WI38 (cell line): Measurements from ENCODE around the gene RUSF1.

Experiments
- H3K4me3 ChIP-seq: 2 replicates; pipeline ENCODE4 v1.5.1; 2011; ENCODE audit warnings: low read depth, mild to moderate bottlenecking, control low read depth, low read length
- TF ChIP-seq, protein P1 (sequence below): IDR thresholded peaks from 2 replicates; pipeline ENCODE4 v1.5.1; 2012; ENCODE audit warnings: low read depth, mild to moderate bottlenecking, control low read depth, low read length

The RUSF1 gene

DNA sequence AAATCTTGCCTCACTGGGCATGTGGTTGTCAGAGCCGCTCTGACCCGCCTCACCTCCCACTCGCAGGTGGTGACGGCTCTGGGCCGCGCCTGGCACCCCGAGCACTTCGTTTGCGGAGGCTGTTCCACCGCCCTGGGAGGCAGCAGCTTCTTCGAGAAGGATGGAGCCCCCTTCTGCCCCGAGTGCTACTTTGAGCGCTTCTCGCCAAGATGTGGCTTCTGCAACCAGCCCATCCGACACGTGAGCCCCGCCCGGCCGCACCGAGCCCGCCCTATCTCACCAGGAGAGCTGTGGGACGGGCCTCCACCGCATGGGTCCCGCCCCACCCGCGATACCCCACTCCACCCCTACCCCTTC lies 32.3 kb downstream of the RUSF1 start:
- TF ChIP-seq, protein P1, sequence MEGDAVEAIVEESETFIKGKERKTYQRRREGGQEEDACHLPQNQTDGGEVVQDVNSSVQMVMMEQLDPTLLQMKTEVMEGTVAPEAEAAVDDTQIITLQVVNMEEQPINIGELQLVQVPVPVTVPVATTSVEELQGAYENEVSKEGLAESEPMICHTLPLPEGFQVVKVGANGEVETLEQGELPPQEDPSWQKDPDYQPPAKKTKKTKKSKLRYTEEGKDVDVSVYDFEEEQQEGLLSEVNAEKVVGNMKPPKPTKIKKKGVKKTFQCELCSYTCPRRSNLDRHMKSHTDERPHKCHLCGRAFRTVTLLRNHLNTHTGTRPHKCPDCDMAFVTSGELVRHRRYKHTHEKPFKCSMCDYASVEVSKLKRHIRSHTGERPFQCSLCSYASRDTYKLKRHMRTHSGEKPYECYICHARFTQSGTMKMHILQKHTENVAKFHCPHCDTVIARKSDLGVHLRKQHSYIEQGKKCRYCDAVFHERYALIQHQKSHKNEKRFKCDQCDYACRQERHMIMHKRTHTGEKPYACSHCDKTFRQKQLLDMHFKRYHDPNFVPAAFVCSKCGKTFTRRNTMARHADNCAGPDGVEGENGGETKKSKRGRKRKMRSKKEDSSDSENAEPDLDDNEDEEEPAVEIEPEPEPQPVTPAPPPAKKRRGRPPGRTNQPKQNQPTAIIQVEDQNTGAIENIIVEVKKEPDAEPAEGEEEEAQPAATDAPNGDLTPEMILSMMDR, result no peak
- no peak overlapping the region for H3K4me3 ChIP-seq

DNA sequence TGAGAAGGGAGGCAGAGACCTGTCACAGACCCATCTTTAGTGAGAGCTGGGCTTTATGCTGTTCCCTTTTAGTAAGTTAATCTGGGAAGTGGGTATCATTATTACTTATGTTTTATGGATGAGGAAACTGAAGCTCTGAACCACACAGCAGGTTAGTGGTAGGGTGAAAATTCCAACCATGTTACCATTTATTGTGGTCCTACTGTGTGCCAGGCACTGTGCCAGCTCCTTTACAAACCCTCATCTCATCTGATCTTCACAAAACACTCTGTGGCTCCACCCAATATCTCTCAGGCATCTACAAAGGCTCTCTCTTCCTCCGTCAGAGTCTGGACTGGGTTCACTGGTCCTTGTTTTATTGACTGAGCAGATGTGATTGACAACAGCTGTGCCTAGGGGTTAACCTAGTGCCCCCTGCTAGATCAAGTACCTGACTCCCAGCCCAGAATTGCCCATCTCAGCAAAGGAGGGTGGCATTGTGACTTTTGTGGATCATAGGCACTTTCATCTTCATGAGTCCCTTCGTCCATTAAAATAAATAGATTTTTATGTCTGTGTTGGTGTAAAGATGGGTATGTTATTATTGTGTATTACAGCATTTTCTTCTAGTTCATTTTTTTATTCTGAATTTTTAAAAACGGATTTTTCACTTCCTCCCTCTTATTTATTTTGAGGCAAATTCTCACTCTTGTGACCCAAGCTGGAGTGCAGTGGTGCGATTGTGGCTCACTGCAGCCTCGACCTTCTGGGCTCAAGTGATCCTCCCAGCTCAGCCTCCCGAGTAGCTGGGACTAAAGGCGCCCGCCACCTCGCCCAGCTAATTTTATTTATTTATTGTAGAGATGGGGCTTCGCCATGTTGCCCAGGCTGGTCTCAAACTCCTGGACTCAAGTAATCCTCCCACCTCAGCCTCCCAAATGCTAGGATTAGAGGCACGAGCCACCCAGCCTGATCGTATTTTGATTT lies 33.1 kb downstream of the RUSF1 start:
- no peak overlapping the region for H3K4me3 ChIP-seq
- TF ChIP-seq, protein P1, result no peak

DNA sequence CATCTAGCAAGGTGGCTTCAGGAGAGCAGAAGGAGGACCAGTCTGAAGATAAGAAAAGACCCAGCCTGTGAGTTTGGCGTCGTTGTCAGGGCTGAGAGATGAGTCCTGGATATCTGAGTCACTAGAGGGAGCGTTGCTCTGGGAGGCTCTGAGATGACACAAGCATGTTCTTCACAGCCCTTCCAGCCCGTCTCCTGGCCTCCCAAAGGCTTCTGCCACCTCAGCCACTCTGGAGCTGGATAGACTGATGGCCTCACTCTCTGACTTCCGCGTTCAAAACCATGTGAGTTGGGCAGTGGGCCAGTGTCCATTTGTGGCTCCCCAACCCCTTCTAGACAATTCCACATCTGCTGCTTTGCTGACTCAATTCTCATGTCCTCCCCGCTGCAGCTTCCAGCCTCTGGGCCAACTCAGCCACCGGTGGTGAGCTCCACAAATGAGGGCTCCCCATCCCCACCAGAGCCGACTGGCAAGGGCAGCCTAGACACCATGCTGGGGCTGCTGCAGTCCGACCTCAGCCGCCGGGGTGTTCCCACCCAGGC lies 33.9 kb downstream of the RUSF1 start:
- H3K4me3 ChIP-seq, result no peak overlapping the region
- TF ChIP-seq, protein P1, result no peak

DNA sequence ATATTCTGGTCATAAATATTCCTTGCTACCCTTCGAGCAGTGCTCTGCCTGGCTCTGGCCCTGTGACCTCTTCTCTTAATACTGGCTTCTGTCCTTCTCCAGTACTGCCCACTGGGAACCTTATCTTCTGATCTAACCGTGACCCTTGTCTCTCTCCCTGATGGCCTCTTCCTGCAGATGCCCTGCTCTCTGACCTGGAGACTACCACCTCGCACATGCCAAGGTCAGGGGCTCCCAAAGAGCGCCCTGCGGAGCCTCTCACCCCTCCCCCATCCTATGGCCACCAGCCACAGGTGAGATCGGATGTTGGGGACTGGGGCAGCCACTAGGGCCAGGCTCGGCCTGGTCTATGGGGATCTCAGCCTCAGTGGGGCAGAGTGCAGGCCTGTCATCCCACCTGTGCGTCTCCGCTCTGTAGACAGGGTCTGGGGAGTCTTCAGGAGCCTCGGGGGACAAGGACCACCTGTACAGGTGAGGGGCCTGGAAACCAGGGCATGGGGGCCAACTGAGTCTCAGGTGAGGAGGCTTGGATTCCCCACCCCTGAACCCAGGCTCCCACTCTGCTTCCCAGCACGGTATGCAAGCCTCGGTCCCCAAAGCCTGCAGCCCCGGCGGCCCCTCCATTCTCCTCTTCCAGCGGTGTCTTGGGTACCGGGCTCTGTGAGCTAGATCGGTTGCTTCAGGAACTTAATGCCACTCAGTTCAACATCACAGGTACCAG lies 34.8 kb downstream of the RUSF1 start:
- peak overlapping the region; percentile 70 for H3K4me3 ChIP-seq
- TF ChIP-seq, protein P1, result no peak

DNA sequence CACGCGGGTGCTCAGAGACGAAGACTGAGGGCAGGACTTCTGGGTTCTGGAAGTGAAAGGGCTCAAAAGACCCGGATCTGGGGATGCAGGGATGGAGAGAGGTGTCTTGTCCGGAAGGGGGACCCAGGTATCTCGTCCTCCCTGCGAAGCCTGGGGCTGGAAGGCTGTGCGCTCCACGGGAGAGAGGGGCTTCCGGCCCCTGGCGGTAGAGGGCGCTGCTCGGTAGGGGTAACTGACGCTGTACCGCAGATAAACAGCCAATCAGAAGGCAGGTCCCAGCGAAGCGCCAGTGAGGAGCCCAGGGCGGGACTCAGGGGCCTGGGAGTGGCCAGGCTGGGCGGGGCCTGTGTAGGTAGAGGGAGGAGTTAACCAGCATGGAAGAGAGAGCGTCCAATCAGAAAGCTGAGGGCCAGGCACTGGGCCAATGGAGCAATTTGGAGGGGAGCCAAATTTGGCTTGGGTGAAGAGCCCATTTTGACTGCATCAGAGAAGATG lies 35.4 kb downstream of the RUSF1 start:
- TF ChIP-seq, protein P1, result peak; percentile 79
- H3K4me3 ChIP-seq, result peak overlapping the region; percentile 70

DNA sequence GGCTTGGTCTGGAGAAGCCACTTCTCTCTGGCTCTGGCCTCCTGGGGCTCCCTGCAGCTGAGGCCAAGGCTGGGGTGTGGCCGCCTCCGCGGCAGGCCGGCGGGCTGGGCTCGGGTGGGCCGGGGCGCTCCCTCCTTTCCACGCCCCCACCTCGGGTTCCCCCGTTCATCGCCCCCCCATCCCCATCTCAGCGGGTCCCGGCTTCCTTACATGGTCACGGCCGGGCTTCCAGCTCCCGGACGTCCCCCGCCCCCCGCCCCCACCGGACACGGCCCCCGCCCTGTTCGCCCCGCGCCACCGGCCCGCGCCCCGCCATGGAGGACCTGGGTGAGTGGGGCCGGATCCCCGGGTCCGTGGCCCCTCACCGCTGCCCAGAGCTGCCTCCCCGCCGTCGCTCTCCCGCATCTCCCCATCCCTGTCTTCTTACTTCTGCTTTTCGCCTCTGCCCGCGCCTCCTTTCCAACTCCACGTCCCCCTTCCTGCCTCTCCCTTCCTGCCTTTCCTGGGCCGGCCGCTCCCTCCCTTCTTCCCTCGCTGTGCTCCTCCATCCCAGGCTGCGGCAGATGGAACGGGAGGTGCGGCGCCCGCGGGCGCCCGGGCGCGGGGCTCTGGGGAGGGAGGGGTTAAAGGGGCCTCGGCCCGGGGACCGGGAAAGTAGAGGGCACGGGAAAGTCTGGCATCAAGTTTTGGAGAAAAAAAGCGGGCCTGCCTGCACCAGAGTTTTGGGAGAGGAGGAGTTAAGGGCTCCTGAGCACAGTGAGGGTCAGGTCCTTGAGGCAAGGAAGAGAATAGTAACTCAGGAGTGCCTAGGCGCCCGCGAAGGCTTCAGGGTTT lies 36.1 kb downstream of the RUSF1 start, which contains the start of gene TGFB1I1:
Gene TGFB1I1 (plus strand): TSS at position 278 of the 834 bp plus-strand sequence. CDS start 37 bp downstream, at position 315.
- TF ChIP-seq, protein P1, result no peak
- peak within 1 kb of the TSS; percentile 70 for H3K4me3 ChIP-seq
